ENCODE data around the gene PILRA.
A peak's percentile ranks its signal among the peaks of the same experiment; 100 is the strongest.

PILRA gene

DNA sequence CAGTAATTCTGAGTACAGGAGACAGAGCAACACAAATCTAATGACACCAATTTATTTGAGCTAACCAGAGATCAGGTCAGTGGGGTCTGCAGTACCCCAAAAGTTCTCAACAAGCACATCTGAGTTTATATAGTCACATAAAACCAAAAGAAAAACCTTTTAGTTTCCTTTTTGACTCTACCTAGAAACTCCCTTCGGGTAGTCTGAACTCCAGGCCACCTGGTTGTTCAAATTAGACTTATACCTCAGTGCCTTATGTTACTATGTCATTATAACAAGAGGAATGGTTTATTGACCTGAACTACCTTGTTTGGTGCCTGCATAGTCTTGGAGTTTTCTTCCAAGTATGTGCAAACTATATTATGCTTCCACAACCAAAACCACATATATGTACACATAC lies 40.6 kb downstream of the PILRA start:
- FAIRE-seq = no peak

DNA sequence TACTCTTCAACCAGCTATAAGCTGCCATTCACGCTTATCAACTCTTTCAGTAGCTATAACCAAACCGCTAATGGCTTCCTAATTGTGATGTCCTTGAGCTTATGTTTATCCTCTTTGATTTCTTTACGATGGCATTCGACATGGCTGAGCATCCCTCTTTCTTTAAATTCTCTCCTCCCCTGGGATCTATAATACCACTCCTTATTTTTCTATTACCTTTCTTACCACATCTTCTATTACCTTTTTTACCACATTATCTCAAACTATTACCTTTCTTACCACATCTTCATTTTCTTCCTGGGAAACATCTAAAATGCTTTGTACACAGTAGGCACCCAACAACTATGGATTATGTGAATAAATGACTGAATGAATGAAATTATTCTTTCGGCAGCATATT lies 42.2 kb downstream of the PILRA start:
- FAIRE-seq = no peak

DNA sequence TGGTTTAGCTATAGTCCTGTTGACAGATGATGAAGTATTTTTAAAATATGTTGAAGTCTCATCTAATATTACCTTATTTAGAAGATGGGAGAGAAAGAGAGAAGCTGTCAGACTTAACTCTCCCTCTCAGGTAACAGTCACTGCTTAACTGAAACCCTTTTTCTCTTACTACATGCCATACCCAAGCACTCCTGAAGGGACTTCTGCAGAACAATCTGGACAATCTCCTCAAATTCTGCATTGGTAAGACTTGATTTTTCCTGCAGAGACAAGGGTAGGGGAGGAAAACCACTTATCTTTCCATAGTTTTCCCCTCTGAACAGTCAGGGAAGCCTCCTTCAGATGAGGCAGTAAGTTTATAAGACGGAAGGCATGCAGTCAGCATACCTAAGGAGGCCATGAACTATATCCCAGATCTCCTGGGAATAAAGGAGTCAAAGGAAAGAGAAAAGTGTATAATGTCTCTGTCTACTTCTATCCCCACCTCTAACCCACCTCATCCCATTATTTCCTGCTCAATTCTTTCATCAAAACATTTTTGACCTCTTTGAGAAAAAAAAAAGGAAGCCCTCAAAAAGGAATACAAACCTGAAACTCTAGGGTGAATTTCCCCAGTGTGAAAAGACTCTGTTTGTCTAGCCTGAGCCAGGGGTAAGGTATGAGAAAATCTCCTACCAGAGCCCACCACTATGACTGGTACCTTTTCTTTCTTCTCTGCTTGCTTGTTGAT lies 45.8 kb downstream of the PILRA start:
- no peak for FAIRE-seq

DNA sequence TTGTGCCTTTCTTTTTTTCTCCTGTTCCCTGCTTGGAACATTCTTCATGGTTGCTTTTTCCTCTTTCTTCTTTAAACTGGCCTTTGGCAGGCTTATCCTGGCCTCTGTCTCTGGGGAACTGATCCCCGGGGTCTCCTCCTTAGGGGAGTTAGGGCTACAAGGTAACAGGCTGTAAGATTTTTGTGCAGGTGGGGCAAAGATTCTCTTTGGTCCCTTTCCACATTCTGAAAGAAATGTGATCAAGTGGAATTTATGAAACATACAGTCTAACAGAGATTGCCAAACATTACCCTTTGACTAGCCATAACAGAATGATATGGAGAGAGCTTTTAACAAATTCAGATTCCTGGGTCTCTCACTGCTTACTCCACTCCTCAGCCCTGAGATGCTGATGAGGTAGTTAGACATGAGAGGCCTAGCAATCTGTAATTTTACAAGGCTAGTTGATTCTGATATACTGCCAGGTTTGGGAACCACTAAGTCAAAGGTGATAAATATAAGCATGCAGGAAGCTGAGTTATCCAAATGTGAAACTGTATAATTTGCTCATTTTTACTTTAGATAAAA lies 46.5 kb downstream of the PILRA start:
- no peak for FAIRE-seq

DNA sequence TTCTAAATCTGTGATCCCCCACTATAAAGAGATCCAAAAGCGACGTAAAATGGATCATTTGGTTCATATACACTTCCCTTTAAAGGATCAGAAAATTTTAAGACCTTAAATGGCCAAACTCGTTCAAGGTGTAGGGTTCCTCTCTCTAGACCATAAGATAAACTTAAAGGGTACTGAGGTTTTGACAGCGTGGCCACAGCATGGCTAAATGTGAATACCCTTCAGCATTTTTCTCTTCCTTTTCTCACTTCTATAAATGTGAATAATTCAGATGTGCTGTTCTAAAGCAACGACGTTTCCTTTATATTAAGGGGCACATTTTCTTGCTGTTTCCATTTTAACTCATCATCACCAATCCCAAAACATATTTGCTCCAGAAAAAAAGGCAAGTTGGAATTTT lies 50.0 kb downstream of the PILRA start:
- FAIRE-seq = no peak

DNA sequence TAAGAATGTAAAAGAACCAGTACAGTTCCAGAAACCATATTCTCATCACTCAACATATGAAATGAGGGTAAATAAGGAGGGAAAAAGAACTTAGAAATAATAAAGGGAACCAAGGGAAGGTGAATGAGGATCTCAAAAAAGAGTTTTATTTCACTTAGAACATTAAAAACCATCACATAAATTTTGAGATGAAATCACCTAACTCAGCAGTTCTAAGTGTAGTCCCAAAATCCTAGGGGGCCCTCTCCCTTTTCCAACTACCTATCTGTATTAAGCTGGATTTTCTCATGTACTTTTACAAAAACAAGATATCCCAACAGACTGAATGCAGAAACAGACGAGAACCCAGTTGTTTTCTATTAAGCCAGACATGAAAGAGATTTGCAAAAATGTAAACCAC lies 52.1 kb downstream of the PILRA start:
- no peak for FAIRE-seq

DNA sequence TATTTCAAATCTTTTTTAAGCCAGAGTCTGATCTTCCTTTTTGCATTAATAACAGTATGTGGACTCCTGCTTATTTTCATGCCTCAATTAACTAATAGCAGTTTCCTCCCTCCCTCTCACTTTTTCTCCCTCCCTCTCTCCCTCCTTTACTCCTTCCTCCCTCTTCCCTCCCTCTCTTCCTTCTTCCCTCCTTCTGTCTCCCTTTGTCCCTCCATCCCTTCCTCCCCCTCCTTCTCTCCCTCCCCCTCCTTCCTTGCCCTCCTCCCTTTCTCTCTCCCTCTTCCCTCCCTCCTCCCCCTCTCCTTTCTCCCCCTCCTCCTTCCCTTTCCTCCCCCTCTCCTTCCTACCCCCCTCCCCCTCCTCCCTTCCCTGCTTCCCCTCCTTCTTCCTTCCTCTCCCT lies 53.2 kb downstream of the PILRA start:
- FAIRE-seq = no peak

DNA sequence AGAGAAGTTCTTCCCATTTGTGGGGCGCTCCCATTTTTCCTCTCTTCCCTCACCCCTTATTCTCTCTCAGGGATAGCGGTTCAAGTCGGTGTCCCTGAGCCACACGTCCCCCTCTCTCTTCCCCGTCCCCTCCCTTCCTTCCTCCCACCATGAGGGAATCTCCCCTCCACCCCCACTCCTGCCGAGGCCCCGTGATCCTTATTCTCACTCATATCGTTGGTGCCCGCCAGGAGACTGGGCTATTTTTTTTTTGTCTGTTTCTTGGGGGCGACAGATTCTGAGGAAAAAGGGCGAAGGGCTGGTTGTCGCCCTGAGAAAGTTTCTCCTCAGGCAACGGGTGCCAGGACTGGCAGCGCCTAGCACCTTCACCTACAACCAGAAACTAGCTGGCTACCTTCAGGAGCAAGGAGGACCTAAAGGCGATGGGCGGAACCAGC lies 54.5 kb downstream of the PILRA start:
- FAIRE-seq = no peak

DNA sequence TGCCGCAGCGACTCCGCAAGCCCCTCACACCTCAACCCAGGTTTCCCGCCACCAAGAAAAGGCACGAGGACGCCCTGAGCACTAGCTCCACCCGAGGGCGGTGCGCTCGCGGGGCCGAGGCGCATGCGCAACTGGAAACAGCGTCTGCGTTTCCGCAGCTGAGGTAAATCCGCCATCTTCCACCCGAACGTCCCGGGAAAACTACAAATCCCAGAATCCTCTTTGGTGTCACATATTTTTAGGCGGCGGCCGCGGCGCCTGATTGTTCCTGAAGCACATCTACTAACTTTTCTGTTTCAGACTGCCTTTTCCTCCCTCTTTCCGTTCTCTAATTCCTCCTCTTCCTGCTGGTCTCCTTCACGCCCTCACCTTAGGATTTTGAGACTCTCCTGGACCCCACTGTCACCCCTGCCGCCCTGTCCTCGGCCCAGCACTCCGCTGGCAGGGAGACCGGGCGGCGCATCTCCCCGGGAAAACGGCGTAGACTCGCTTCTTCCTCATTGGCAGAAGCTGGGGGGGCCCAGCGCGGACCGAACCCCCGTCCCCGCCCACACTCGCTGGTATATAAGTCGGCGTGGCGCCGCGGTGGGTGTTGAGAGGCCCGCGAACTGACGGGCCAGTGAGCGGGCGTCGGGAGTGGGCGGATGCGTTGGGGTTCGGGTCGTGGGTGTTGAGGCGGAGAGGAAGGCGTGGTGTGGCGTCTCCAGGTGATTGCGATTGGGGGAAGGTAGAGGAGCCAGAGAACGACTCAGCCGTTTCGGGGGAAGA lies 55.1 kb downstream of the PILRA start, which contains the start of gene ZCWPW1:
TSS of gene ZCWPW1 (minus strand) at position 505 of the 768 bp plus-strand sequence. CDS start 8,054 bp downstream, outside the sequence.
- FAIRE-seq = no peak

DNA sequence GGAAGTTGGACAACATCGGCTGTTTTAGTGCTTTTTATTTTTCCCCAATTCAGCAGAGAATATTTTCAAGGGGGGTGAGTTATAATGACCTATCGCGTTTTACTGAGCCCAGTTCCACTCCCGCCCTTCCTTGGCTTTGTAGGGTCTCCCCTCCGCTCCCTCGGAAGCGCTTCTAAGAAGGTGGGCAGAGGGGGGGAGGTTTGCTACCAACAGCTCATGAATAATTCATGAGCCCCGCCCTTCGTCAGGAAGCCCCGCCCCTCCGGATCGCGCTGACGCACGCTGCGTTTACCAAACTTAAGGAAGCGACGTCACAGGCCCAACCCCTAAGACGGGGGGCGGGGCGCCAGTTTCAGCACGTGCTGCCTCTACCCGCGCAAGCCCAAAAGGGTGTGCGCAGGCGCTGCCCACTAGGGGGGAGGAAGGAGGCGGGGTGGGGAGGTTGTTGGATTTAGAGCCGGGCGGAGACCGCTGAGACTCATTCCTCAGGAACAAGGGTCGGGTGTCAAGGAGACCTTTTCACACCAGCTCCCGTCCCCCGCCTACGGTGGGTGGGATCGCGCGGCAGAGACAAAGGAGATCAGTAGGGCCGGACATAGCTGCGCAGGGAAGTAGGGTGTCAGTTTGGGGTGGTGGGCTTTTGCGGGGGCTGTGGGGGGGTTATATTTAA lies 55.8 kb downstream of the PILRA start:
- peak; percentile 98 for FAIRE-seq

DNA sequence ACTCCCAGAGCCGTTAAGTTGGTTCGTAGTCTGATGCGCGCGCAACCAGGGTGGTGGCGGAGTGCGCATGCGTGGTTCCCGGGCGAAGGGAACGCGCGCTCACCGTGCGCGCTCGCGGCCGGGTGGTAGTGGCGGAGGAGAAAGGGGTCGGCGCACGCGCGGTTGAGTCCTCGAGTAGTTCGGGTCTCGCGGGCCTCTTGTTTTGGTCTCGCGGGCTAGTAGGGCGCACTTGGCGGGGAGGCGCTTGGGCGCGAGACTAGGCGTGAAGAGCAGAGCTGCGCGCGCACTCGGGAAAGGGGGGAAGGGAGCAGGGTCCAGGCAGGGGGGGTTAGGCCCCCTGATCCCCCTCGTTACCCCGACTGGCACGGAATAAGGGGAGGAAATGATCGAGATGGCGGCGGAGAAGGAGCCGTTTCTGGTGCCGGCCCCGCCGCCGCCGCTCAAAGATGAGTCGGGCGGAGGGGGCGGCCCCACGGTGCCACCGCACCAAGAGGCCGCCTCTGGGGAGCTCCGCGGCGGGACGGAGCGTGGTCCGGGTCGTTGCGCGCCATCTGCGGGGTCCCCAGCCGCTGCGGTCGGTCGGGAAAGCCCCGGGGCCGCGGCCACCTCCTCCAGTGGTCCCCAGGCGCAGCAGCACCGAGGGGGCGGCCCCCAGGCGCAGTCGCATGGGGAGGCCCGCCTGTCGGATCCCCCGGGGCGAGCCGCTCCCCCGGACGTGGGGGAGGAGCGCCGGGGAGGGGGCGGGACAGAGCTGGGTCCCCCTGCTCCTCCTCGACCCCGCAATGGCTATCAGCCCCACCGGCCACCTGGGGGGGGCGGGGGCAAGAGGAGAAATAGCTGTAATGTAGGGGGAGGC lies 56.6 kb downstream of the PILRA start, which contains the start of gene MEPCE:
TSS of gene MEPCE (plus strand) at position 195 of the 856 bp plus-strand sequence. CDS start at position 383, 188 bp downstream.
- no peak for FAIRE-seq

DNA sequence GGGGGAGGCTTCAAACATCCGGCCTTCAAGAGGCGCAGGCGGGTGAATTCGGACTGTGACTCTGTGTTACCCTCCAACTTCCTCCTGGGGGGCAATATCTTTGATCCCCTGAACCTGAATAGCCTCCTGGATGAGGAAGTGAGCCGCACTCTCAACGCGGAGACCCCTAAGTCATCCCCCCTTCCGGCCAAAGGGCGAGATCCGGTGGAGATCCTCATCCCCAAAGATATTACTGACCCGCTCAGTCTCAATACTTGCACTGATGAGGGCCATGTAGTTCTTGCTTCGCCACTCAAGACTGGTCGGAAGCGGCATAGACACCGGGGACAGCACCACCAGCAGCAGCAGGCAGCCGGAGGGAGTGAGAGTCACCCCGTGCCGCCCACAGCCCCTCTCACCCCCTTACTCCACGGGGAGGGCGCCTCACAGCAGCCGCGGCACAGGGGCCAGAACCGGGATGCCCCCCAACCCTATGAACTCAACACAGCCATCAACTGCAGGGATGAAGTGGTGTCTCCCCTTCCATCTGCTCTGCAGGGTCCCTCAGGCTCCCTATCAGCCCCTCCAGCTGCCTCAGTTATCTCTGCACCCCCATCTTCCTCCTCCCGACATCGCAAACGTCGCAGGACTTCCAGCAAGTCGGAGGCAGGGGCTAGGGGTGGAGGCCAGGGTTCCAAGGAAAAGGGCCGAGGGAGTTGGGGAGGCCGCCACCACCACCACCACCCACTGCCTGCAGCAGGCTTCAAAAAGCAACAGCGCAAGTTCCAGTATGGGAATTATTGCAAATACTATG lies 57.4 kb downstream of the PILRA start:
- no peak for FAIRE-seq

DNA sequence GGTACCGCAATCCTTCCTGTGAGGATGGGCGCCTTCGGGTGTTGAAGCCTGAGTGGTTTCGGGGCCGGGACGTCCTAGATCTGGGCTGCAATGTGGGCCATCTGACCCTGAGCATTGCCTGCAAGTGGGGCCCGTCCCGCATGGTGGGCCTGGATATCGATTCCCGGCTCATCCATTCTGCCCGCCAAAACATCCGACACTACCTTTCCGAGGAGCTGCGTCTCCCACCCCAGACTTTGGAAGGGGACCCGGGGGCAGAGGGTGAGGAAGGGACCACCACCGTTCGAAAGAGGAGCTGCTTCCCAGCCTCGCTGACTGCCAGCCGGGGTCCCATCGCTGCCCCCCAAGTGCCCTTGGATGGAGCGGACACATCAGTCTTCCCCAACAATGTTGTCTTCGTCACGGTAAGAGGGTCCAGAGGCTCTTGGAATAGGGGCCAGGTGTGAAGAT lies 58.0 kb downstream of the PILRA start:
- no peak for FAIRE-seq

DNA sequence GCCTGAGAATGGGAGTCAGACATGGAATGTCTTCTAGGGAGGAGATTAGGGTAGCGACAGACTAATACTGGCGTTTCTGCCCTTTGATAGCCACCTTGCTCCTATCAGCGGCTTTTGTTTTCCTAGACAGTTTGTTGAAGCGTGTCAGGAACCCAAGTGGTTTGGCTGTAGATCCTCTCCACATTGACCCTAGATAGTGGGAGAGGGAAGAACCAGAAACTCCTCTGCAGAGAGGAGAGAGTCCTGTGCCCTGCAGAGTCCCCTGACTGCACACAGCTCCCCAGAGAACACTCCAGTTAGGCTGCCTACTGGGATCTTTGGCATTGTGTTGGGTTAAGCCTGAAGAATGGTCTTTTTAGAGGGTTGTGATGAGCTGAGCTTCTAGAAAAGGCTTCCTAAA lies 58.8 kb downstream of the PILRA start:
- FAIRE-seq = no peak

DNA sequence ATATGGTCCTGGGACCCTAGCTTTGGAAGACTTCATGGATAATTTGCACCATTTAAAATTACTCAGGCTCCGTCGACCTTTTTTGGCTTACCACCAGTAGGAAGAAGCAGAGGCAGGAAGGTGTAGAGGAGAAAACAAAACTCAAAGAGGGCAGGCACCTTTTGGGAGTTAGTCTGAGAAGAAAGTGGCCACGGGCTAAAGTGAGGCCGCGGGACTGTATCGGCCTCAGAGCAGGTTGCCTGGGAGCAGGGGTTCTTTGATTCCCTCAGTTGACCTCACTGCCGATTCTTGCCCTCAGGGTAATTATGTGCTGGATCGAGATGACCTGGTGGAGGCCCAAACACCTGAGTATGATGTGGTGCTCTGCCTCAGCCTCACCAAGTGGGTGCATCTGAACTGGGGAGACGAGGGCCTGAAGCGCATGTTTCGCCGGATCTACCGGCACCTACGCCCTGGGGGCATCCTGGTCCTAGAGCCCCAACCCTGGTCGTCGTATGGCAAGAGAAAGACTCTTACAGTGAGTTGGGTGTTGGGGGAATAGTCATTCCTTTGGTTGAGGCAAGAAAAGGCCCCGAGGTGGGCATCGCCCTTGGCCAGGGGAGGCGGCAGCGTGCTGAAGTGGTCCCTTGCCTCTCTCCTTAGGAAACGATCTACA lies 59.5 kb downstream of the PILRA start:
- FAIRE-seq = no peak

DNA sequence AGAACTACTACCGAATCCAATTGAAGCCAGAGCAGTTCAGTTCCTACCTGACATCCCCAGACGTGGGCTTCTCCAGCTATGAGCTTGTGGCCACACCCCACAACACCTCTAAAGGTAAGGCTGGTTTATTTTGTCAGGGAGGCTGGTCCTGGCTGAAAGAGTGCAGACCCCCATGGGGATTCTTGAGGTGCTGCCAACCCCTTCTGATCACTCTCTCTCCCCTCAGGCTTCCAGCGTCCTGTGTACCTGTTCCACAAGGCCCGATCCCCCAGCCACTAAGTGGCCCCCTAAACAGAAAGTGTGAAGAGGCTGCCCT lies 59.9 kb downstream of the PILRA start:
- no peak for FAIRE-seq

DNA sequence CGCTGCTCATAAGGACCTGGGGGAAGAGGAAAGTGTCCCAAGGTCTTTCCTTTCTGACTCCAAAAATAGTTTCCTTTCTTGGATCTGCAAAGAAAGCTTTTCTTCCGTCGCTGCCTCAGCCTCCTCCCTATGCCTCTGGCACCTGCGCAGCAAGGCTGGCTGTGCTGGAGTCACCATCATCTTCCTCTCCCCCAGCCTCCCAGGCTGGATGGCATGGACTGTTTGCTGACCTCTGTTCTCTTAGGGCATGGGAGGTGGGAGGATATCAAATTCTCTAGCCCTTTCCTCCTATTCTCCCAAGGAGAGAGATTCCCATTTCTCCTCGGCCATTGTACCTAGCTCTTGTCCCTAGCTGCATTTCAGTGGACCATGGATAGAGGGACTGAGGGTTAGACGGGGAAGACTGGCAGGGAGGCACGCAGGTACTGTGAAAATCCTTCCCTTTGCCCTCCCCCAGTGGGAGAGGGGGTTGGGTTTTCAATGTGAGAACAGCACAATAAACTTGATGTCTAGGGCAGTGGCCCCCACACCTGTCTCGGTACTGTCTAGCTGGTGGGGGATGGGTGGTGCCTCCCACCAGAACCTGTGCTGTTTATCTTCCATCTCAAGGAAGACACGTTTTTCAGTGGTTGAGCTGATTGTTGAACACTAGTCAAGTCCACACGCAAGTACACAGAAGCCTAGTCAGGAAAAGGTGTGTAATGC lies 60.5 kb downstream of the PILRA start:
- FAIRE-seq = no peak

DNA sequence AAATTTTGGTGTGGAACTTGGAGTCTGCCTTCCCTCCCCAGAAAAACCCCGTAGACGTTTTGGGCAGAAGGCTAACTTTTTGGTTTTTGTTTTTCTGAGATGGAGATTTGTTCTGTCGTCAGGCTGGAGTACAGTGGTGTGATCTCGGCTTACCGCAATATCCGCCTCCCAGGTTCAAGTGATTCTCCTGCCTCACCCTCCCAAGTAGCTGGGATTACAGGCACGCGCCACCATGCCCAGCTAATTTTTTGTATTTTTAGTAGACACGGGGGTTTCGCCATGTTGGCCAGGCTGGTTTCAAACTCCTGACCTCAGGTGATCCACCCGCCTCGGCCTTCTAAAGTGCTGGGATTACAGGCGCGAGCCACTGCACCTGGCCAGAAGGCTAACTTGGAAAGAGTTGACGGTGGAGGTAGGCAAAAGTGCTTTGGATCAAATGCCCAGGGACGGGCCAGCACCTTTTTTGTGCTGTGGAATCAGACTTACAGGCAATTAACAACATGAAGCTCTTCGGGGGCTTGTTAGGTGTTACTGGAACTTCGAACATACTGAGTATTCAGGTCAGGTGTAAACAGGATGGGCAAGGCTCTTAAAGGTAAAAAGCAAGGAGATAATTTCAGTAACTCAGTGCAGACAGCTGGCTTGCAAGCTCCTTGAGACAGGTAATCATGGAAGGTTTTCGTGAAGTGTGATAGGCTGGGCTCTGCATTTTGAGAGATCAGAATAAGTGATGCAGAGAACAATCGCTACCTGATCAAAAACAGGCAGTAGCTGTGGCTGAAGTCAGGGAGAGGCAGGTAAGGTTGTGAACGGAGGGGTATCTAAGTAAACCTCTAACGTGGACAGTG lies 61.2 kb downstream of the PILRA start:
- no peak for FAIRE-seq

All from A204.1 (cell line).